HG02870 (cell line): ENCODE measurements around the gene GMEB1.
"Not testable (repeated sequence)": the region's sequence is repeated elsewhere in the genome, so short reads cannot be mapped to it uniquely, and the experiment has no call there.

ENCODE experiments used
- ATAC-seq: cut with Tn5 transposase; IDR thresholded peaks from one replicate; pipeline ENCODE4 v1.9.1; 2021; ENCODE audit warnings: mild to moderate bottlenecking, moderate library complexity; ENCODE audit not compliant: unreplicated experiment

Gene GMEB1

GRCh38 chr1:28744184-28744583, 75.6 kb downstream of the GMEB1 start:
- no peak for ATAC-seq

DNA sequence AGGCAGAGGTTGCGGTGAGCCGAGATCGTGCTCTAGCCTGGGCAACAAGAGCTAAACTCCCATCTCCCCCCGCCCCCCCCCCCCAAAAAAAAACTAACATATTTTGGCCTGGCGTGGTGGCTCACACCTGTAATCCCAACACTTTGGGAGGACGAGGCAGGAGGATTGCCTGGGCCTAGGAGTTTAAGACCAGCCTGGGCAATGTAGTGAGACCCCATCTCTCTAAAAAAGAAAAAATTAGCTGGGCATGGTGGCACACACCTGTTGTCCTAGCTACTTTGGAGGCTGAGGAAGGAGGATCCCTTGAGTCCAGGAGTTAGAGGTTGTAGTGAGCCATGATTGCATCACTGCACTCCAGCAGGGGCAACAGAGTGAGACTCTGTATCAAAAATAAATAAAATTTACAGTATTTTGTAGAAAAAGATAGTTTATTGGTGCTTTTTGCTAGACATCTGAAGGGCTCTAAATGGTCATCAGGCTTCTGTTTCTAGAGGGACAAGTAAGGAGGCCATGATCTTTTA, 77.1 kb downstream of the GMEB1 start:
- no peak for ATAC-seq

DNA sequence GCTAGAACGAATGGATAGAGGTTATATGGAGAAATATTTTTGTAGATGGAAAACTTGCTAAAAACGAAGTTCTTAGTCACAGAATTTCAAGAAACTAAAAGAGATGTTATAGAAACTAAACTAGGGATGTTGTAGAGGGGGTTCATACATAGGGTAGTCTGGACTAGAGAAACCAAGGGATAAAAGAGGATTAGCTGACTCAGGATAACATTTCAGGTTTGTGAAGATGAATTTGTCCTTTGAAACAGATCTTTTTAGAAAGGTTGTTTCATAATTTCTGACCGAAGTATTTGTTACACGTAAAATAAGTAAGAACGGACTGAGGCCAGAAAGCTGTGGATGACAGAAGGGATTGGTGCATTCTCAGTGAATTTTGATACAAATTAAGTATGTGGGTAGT, 81.7 kb downstream of the GMEB1 start:
- no peak for ATAC-seq

DNA sequence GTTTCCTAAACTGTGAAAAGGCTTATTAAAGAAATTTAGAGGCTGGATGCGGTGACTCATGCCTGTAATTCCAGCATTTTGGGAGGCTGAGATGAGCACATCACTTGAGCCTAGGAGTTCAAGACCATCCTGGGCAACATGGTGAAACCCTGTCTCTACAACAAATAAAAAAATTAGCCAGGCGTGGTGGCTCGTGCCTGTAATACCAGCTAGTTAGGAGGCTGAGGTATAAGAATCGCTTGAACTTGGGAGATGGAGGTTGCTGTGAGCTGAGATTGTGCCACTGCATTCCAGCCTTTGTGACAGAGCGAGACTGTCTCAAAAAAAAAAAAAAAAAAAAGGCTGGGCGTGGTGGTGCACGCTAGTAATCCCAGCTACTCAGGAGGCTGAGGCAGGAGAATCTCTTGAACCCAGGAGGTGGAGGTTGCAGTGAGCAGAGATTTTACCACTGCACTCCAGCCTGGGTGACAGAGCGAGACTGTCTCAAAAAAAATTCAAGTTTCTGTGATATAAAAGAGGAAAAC, 82.2 kb downstream of the GMEB1 start:
- ATAC-seq: not testable (repeated sequence)

DNA sequence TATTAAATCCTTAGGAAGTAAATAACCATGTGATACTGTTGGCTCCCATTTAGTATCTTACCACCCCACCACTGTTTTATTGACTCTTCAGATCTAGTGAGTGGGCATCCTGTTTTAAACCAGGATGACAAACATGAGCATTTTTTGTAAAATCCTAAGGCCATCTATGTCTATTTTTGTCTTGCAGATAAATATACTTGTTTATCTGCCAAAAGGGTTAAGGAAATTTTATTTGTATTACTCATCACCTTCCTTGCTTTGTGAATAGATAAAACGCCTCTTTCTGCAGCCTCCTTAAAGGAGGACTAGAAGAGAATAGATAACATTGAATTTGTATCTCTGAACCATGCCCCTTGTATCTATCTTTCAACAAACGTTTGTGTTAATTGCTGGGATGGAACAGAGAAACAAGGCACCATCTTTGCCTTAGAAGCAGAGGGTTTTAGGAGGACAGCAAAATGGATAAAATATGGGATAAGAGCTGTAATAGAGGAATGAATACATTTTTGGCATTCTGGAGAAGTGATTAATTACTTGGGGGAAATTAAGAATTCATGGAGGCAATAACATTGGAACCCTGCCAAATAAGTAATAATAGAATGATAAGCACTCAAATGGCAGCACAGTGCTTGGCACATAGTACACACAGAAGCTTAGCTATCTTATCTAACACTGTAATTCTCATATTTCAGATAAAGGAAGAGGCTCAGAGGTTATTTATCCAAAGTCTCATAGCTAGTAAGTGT, 82.9 kb downstream of the GMEB1 start:
- no peak for ATAC-seq

- ATAC-seq: no peak
Observed at GRCh38 chr1:28755701-28756100, 87.1 kb downstream of the GMEB1 start.

GRCh38 chr1:28756846-28757245, 88.3 kb downstream of the GMEB1 start:
- no peak for ATAC-seq

DNA sequence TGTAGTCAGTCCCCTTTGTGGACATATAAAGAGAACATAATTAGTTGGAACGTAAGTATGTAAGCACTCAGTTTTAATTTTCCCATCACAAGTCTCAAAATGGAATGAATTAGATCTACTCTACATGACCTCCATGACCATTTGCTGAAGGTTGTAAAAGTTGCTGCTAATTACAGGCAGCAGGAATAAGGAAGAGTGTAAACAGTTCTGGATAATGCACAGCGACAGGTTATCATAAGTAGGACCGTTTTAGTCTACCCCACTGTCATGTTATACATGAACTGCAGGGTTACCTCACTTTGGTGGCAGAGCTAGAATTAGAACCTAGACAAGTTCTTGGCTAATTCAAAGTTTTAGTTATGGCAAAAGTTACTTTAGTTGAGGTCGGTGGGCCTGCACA, 89.8 kb downstream of the GMEB1 start:
- ATAC-seq: no peak

DNA sequence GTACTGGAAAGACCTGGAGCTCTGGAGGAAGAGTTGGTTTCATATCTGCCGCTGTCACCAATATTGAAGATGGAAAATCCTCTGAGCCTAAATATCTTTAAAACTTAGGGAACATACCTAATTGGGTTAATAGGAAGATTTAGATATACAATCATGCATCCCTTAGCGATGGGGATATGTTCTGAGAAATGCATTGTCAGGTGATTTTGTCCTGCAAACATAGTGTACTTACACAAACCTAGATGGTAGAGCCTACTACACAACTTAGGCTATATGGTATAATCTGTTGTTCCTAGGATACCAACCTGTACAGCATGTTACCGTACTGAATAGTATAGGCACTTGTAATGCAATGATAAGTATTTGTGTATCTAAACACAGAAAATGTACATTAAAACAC, 90.7 kb downstream of the GMEB1 start:
- no peak for ATAC-seq

- ATAC-seq: no peak
Observed at GRCh38 chr1:28761189-28761588, 92.6 kb downstream of the GMEB1 start.

GRCh38 chr1:28766532-28767183, 98.1 kb downstream of the GMEB1 start:
- ATAC-seq: no peak
